T-helper 1 cell treated with Interleukin-12 subunit alpha and Interleukin-12 subunit beta and Interleukin-4 antibody, amounts not matched to agents 30 μg/mL and 1 μg/mL, for 36 hours (primary cell): ENCODE data around the gene USP51.
A peak's percentile ranks its signal among the peaks of the same experiment; 100 is the strongest.
"Not testable (repeated sequence)": the region's sequence is repeated elsewhere in the genome, so short reads cannot be mapped to it uniquely, and the experiment has no call there.

Experiments used
- H3K27ac Mint-ChIP-seq: one replicate; pipeline ENCODE4 v1.8.0; 2021; ENCODE audit warnings: mild to moderate bottlenecking, mixed read lengths
- H3K27me3 Mint-ChIP-seq: one replicate; pipeline ENCODE4 v1.8.0; 2021; ENCODE audit warnings: low read depth, mixed read lengths
- H3K36me3 Mint-ChIP-seq: one replicate; pipeline ENCODE4 v1.8.0; 2021; ENCODE audit warnings: low read depth, mixed read lengths
- H3K4me1 Mint-ChIP-seq: one replicate; pipeline ENCODE4 v1.8.0; 2021; ENCODE audit warnings: low read depth, mixed read lengths
- H3K4me3 Mint-ChIP-seq: one replicate; pipeline ENCODE4 v1.8.0; 2021; ENCODE audit warnings: mild to moderate bottlenecking, moderate library complexity, mixed read lengths
- H3K9me3 Mint-ChIP-seq: one replicate; pipeline ENCODE4 v1.8.0; 2021; ENCODE audit warnings: mixed read lengths

Gene USP51

GRCh38 chrX:55489314-55490009 lies at the start of gene USP51:
USP51 (minus strand) TSS chrX:55489848; CDS start chrX:55488939, 909 bp downstream.
- Mint-ChIP-seq H3K27ac (peak within 1 kb of the TSS; percentile 95), H3K4me1 (peaks cover 6% of the 10 kb centered on the region), H3K9me3 (no peaks in the 10 kb centered on the region), H3K27me3 (no peaks in the 10 kb centered on the region), H3K4me3 (peak within 1 kb of the TSS; percentile 83), H3K36me3 (no peaks in the 10 kb centered on the region)

DNA sequence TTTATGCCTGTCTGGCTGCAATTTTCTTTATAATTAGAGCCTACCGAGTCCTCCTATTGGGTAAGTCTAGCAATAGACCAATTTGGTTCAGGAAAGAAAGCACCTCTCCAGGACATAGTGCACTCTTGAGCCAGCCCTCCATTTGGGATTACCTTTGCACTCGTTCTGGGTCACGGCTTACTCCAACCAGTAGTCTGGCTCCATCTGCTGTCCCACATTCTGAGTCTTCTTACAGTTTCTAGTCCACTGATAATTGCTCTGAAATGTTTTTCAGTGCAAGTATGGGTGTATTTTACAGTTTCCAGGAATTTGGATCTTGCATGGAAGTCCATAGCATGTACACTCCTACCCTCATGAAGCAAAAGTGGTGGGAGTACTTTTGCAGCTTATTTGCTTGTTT lies 34.8 kb upstream of the USP51 start:
- Mint-ChIP-seq H3K4me1 (no peaks in the 10 kb centered on the region), H3K27ac (no peak overlapping the region), H3K36me3 (no peaks in the 10 kb centered on the region), H3K4me3 (no peak overlapping the region), H3K27me3 (no peaks in the 10 kb centered on the region), H3K9me3 (no peaks in the 10 kb centered on the region)

GRCh38 chrX:55523356-55523755 lies 33.7 kb upstream of the USP51 start:
- Mint-ChIP-seq H3K27me3 (no peaks in the 10 kb centered on the region), H3K27ac (no peak overlapping the region), H3K36me3 (no peaks in the 10 kb centered on the region), H3K4me1 (no peaks in the 10 kb centered on the region), H3K4me3 (no peak overlapping the region), H3K9me3 (no peaks in the 10 kb centered on the region)

- no peak overlapping the region for H3K27ac Mint-ChIP-seq
- no peaks in the 10 kb centered on the region for H3K27me3 Mint-ChIP-seq
- H3K9me3 Mint-ChIP-seq, result no peaks in the 10 kb centered on the region
- no peaks in the 10 kb centered on the region for H3K4me1 Mint-ChIP-seq
- H3K36me3 Mint-ChIP-seq, result no peaks in the 10 kb centered on the region
- H3K4me3 Mint-ChIP-seq, result no peak overlapping the region
Measured at GRCh38 chrX:55522596-55523276, 33.1 kb upstream of the USP51 start.

GRCh38 chrX:55521687-55522086 lies 32.0 kb upstream of the USP51 start:
- no peak overlapping the region for H3K27ac Mint-ChIP-seq
- no peaks in the 10 kb centered on the region for H3K9me3 Mint-ChIP-seq
- no peaks in the 10 kb centered on the region for H3K27me3 Mint-ChIP-seq
- H3K4me1 Mint-ChIP-seq, result no peaks in the 10 kb centered on the region
- no peaks in the 10 kb centered on the region for H3K36me3 Mint-ChIP-seq
- H3K4me3 Mint-ChIP-seq, result no peak overlapping the region

- not testable (repeated sequence) for H3K36me3 Mint-ChIP-seq, H3K4me1 Mint-ChIP-seq, H3K27ac Mint-ChIP-seq, H3K27me3 Mint-ChIP-seq, H3K4me3 Mint-ChIP-seq, H3K9me3 Mint-ChIP-seq
Measured at GRCh38 chrX:55516794-55517481, 27.3 kb upstream of the USP51 start.

- H3K4me1 Mint-ChIP-seq, H3K36me3 Mint-ChIP-seq, H3K27ac Mint-ChIP-seq, H3K9me3 Mint-ChIP-seq, H3K4me3 Mint-ChIP-seq, H3K27me3 Mint-ChIP-seq: not testable (repeated sequence)
Measured at GRCh38 chrX:55513045-55513737, 23.5 kb upstream of the USP51 start.

DNA sequence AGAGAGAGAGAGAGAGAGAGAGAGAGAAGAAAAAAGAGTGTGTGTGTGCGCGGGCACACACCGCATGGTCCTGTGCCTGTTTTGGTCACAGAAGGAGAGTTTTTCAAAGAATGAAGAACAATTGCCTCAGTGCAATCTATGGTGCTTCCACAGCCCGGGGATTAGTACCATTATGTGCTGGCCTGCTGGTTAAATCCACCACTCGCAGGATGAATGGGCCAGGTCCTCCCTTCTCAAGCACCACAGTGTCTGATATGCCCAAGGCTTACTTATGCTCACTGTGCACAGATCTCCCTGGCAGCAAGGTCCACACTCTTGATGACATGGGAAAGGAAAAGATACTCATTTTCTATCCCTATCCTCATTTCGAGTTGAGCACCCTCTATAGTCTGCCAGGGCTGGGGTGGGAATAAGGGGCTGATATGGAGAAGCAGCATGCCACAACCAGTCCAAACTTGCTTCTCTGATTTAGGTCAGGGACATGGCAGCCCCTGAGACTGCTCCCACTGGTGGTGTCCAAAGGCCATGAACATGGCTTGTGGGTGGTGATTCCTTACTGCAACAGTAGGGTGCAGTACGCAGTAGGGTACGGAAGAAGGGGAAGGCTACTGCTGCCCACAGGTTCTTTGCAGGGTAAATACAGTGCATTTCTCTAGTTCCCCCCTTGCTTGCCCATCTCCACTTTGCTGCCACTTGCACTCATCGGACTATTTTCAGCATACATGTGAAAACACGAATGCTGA lies 18.9 kb upstream of the USP51 start:
- not testable (repeated sequence) for H3K36me3 Mint-ChIP-seq, H3K4me1 Mint-ChIP-seq, H3K9me3 Mint-ChIP-seq, H3K4me3 Mint-ChIP-seq, H3K27me3 Mint-ChIP-seq, H3K27ac Mint-ChIP-seq

DNA sequence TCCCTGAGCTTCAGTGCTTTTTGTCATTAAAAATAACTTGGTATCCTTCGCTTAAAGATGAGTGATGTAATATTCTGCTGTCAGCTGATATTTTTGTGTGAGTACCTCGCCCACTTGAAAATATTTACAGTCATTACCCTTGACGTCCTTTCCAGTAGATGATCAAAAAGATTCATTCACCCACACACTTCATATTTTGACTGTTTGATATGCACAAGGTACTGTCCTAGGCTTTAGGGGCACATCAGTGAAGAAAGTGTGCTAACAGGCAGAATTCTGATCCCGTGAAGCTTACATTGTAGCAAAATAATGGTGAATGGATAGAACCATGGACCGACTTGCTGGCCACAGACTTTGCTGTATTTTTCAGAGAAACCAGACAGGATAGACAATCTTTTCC lies 18.1 kb upstream of the USP51 start:
- not testable (repeated sequence) for H3K9me3 Mint-ChIP-seq, H3K27ac Mint-ChIP-seq, H3K27me3 Mint-ChIP-seq, H3K4me3 Mint-ChIP-seq, H3K36me3 Mint-ChIP-seq, H3K4me1 Mint-ChIP-seq

GRCh38 chrX:55507010-55507409 lies 17.4 kb upstream of the USP51 start:
- H3K4me1 Mint-ChIP-seq, H3K27ac Mint-ChIP-seq, H3K27me3 Mint-ChIP-seq, H3K9me3 Mint-ChIP-seq, H3K36me3 Mint-ChIP-seq, H3K4me3 Mint-ChIP-seq: not testable (repeated sequence)

- Mint-ChIP-seq H3K4me3 (no peak overlapping the region), H3K4me1 (peaks cover 3% of the 10 kb centered on the region), H3K27ac (no peak overlapping the region), H3K27me3 (no peaks in the 10 kb centered on the region), H3K9me3 (no peaks in the 10 kb centered on the region), H3K36me3 (no peaks in the 10 kb centered on the region)
Measured at GRCh38 chrX:55490974-55491373, 1.3 kb upstream of the USP51 start.

DNA sequence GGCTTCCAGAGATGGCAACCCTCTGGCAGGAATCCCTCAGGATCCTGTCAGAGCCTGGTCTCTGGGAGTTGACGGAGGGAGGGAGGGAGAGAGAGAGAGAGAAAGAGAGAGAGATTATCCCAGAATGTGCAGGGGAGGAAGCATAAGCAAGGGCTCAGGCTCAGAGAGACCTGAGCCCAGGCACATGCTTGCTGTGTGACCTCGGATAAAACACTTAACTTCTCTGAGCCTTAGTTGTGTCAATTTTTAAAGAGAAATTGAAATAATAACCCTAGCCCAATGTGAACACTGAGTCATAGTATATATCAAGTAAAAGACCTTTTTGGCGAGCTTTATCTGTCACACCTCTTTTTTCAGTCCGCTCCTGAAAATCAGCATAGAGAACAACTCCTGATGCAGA lies 473 bp upstream of the USP51 start:
- Mint-ChIP-seq H3K4me1 (peaks cover 3% of the 10 kb centered on the region), H3K27me3 (no peaks in the 10 kb centered on the region), H3K9me3 (no peaks in the 10 kb centered on the region), H3K4me3 (peak overlapping the region; percentile 83), H3K27ac (no peak overlapping the region), H3K36me3 (no peaks in the 10 kb centered on the region)

GRCh38 chrX:55488593-55489313 lies 895 bp downstream of the USP51 start:
- Mint-ChIP-seq H3K4me3 (peak overlapping the region; percentile 83), H3K27ac (peak overlapping the region; percentile 95), H3K27me3 (no peaks in the 10 kb centered on the region), H3K4me1 (peaks cover 6% of the 10 kb centered on the region), H3K9me3 (no peaks in the 10 kb centered on the region), H3K36me3 (no peaks in the 10 kb centered on the region)
